ENCODE results near the gene LYPD6B. TPM values are rescaled to one million over a fixed set of nuclear protein-coding genes. Genes with fewer than 3 reads are reported as not detected.

The LYPD6B gene
- total and polyA plus RNA-seq, 10 of the 15 experiments (the other 5 are each of a cell fraction or from before 2014, with no cell fraction given): 1.0 to 6.6 (median 4.0) TPM

DNA sequence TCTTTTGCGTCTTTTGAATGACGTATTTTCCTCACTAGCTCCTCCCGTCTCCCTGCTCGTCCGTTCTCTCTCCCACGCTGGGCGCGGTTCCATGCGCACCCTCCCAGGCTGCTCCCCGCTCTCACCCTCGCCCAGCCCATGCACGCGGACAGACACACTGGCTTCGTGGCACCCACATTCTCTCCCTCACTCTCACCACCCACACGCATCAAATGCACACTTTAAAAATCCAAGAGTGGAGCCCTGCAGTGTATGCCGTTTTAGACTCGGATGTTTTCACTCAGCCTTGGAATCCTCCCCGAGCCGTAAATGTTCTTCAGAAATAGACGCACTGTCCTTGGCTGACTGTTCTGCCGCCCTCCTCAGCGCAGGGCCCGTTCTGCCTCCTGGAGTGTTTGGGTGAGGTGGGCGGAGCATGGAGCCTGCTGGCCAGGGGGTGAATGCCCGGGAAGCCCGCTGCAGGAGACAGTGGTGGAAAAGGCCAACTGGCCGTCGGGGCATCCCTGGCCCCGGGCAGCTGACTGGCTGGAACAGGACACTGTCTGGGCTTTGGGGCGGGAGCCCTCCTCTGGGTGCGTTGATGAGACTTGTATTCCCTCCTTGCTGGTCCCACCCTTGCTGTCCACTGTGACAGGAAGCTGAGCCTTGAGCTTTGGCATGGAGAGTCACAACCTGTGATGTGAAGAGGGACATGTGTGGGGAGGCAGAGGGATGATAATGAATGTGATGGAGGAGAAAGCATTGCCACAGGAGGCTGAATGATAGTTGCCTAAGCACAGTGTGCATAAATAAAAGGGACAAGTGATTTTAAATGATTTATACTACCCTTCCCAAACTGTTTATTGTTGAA is 35.4 kb upstream of the LYPD6B start:
- SMC1A ChIA-PET (ENCODE audit: uncharacterized antibody, unreplicated experiment): no interaction called here
- CTCF ChIA-PET: interaction anchor here (1.0 to 1.5 kb wide), 2 partner anchors 15 to 37 kb away, joined by 3 read pairs; no protein-coding TSS in a partner anchor
- TF ChIP-seq NRF1 (conservative IDR thresholded peaks at IDR 0.05; ENCODE audit: low read depth, low read length) (no peak), NFYA (IDR thresholded peaks at IDR 0.05; ENCODE audit: borderline replicate concordance, low read depth, low read length) (no peak), BCL11A (IDR thresholded peaks at IDR 0.05; ENCODE audit: low read depth, low read length) (no peak), MTA3 (IDR thresholded peaks at IDR 0.05; ENCODE audit: borderline replicate concordance, low read length) (no peak), ZNF217 (IDR thresholded peaks at IDR 0.05) (no peak), RAD21 (IDR thresholded peaks at IDR 0.05; ENCODE audit: insufficient read depth, low read depth, low read length) (no peak), FOS (IDR thresholded peaks at IDR 0.05; ENCODE audit: borderline replicate concordance, extremely low read depth, insufficient read length) (no peak), LARP7 (IDR thresholded peaks at IDR 0.05) (no peak), JUND (IDR thresholded peaks at IDR 0.05; ENCODE audit: low read depth, low read length) (no peak), MXI1 (IDR thresholded peaks at IDR 0.05; ENCODE audit: low read depth, low read length) (no peak), SP1 (IDR thresholded peaks at IDR 0.05; ENCODE audit: low read depth, low read length) (no peak), RELA (IDR thresholded peaks at IDR 0.05; ENCODE audit: borderline replicate concordance, partially characterized antibody) (no peak), SMAD5 (IDR thresholded peaks at IDR 0.05; ENCODE audit: low read depth) (no peak)
- TF ChIP-seq, protein P1, sequence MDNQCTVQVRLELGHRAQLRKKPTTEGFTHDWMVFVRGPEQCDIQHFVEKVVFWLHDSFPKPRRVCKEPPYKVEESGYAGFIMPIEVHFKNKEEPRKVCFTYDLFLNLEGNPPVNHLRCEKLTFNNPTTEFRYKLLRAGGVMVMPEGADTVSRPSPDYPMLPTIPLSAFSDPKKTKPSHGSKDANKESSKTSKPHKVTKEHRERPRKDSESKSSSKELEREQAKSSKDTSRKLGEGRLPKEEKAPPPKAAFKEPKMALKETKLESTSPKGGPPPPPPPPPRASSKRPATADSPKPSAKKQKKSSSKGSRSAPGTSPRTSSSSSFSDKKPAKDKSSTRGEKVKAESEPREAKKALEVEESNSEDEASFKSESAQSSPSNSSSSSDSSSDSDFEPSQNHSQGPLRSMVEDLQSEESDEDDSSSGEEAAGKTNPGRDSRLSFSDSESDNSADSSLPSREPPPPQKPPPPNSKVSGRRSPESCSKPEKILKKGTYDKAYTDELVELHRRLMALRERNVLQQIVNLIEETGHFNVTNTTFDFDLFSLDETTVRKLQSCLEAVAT (IDR thresholded peaks at IDR 0.05): no peak
- TF ChIP-seq, protein P2, sequence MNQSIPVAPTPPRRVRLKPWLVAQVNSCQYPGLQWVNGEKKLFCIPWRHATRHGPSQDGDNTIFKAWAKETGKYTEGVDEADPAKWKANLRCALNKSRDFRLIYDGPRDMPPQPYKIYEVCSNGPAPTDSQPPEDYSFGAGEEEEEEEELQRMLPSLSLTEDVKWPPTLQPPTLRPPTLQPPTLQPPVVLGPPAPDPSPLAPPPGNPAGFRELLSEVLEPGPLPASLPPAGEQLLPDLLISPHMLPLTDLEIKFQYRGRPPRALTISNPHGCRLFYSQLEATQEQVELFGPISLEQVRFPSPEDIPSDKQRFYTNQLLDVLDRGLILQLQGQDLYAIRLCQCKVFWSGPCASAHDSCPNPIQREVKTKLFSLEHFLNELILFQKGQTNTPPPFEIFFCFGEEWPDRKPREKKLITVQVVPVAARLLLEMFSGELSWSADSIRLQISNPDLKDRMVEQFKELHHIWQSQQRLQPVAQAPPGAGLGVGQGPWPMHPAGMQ (IDR thresholded peaks at IDR 0.05; ENCODE audit: borderline replicate concordance): no peak
- TF ChIP-seq, protein P3, sequence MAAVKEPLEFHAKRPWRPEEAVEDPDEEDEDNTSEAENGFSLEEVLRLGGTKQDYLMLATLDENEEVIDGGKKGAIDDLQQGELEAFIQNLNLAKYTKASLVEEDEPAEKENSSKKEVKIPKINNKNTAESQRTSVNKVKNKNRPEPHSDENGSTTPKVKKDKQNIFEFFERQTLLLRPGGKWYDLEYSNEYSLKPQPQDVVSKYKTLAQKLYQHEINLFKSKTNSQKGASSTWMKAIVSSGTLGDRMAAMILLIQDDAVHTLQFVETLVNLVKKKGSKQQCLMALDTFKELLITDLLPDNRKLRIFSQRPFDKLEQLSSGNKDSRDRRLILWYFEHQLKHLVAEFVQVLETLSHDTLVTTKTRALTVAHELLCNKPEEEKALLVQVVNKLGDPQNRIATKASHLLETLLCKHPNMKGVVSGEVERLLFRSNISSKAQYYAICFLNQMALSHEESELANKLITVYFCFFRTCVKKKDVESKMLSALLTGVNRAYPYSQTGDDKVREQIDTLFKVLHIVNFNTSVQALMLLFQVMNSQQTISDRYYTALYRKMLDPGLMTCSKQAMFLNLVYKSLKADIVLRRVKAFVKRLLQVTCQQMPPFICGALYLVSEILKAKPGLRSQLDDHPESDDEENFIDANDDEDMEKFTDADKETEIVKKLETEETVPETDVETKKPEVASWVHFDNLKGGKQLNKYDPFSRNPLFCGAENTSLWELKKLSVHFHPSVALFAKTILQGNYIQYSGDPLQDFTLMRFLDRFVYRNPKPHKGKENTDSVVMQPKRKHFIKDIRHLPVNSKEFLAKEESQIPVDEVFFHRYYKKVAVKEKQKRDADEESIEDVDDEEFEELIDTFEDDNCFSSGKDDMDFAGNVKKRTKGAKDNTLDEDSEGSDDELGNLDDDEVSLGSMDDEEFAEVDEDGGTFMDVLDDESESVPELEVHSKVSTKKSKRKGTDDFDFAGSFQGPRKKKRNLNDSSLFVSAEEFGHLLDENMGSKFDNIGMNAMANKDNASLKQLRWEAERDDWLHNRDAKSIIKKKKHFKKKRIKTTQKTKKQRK (IDR thresholded peaks at IDR 0.05; ENCODE audit: low read depth, low read length): no peak
- TF ChIP-seq, protein P4, sequence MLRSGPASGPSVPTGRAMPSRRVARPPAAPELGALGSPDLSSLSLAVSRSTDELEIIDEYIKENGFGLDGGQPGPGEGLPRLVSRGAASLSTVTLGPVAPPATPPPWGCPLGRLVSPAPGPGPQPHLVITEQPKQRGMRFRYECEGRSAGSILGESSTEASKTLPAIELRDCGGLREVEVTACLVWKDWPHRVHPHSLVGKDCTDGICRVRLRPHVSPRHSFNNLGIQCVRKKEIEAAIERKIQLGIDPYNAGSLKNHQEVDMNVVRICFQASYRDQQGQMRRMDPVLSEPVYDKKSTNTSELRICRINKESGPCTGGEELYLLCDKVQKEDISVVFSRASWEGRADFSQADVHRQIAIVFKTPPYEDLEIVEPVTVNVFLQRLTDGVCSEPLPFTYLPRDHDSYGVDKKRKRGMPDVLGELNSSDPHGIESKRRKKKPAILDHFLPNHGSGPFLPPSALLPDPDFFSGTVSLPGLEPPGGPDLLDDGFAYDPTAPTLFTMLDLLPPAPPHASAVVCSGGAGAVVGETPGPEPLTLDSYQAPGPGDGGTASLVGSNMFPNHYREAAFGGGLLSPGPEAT (IDR thresholded peaks at IDR 0.05; ENCODE audit: low read depth): no peak

More for the DNA sequence above, 35.4 kb upstream of the LYPD6B start:
- BruUV-seq (replicated peaks): no TSS peak
- Histone ChIP-seq H3K4me1 (ENCODE audit: control insufficient read depth, insufficient read depth, low read length) (peaks cover 4% of the 10 kb centered on the region; the same call in 1 of the 2 replicates), H3K27me3 (replicated peaks in 1 of 2; ENCODE audit: control insufficient read depth in 2 of 2, insufficient read depth in 2 of 2, low read length in 1 of 2) (no peaks in the 10 kb centered on the region), H3K27ac (ENCODE audit: control insufficient read depth, insufficient read depth) (no peak overlapping the region), H3K4me2 (ENCODE audit: control insufficient read depth, insufficient read depth) (no peak overlapping the region), H3K9ac (ENCODE audit: control insufficient read depth, insufficient read depth, low read length) (no peak overlapping the region), H3K79me2 (ENCODE audit: control insufficient read depth, insufficient read depth, low read length) (no peaks in the 10 kb centered on the region), H2AFZ (ENCODE audit: control insufficient read depth, low read depth, low read length) (no peak overlapping the region), H3K9me3 (replicated peaks; ENCODE audit: control insufficient read depth, insufficient read depth, low read length) (no peaks in the 10 kb centered on the region), H4K20me1 (ENCODE audit: control insufficient read depth, insufficient read depth) (no peaks in the 10 kb centered on the region), H3K36me3 (ENCODE audit: control insufficient read depth in 2 of 2, insufficient read depth in 2 of 2, low read length in 1 of 2) (no peaks in the 10 kb centered on the region), H3K4me3 (no peak overlapping the region)
- FAIRE-seq (no peak), DNase-seq (ENCODE audit: low read depth, low spot score) (no peak), ATAC-seq (no peak)
- ChIA-PET POLR2A (no interaction called here), RAD21 (ENCODE audit: unreplicated experiment) (no interaction called here)
- 87% methylated on average over 31 of the region's 31 CpGs for WGBS (ENCODE audit: insufficient coverage, insufficient replicate concordance, low lambda C conversion rate, missing lambda C conversion rate)
- intact Hi-C loops (cut with micrococcal nuclease; ENCODE audit: unreplicated experiment): no loop called here
- in situ Hi-C loops (cut with MboI): no loop called here
